Gastrocnemius medialis (tissue), 4 donors: ENCODE measurements around the gene RRAD. TPM values are rescaled to one million over a fixed set of nuclear protein-coding genes. Genes with fewer than 3 reads are reported as not detected.

Experiments
- ATAC-seq, 2 donors: fragments of 150-250 bp; one replicate each; pipeline ENCODE4 v1.9.1; 2016
- DNase-seq, 2 donors: peaks; one replicate each; pipeline ENCODE4 v3.0.0-alpha.2; 2019
- H3K27ac ChIP-seq, 4 donors: fragments of 200-600 bp; sonication (generic); 1 replicate in 1 of 4; 2 replicates in 3 of 4; pipeline ENCODE4 v1.5.1; 2016 to 2018; ENCODE audit warnings: mild to moderate bottlenecking in 2 of 4, moderate library complexity in 1 of 4
- H3K27me3 ChIP-seq, 3 donors: fragments of 200-600 bp; sonication (generic) in 2 of 3; 1 replicate in 1 of 3; 2 replicates in 2 of 3; pipeline versions ENCODE4 v1.5.1 to v1.6.0; 2016 to 2019; ENCODE audit warnings: mild to moderate bottlenecking in 1 of 3, moderate library complexity in 1 of 3
- H3K36me3 ChIP-seq, 2 donors: fragments of 200-600 bp; sonication (generic) in 1 of 2; one replicate each; pipeline ENCODE4 v1.5.1; 2017 to 2018
- H3K4me1 ChIP-seq, 2 donors: fragments of 200-600 bp; sonication (generic) in 1 of 2; one replicate each; pipeline ENCODE4 v1.5.1; 2016 to 2017; ENCODE audit warnings: mild to moderate bottlenecking in 2 of 2
- H3K4me3 ChIP-seq, 4 donors: fragments of 200-600 bp; sonication (generic) in 3 of 4; 1 replicate in 1 of 4; 2 replicates in 3 of 4; pipeline ENCODE4 v1.5.1; 2016 to 2019; ENCODE audit warnings: mild to moderate bottlenecking in 2 of 4
- H3K9me3 ChIP-seq, 3 donors: fragments of 200-600 bp; sonication (generic) in 2 of 3; 1 replicate in 1 of 3; 2 replicates in 2 of 3; pipeline ENCODE4 v1.5.1; 2016 to 2019
- CTCF ChIP-seq, 5 experiments: fragments of 450-650 bp in 3 of 5; fragments of 200-600 bp in 2 of 5; sonication (generic) in 2 of 5; IDR thresholded peaks in 4 of 5; conservative IDR thresholded peaks in 1 of 5; 1 replicate in 4 of 5; 2 replicates in 1 of 5; pipeline ENCODE4 v1.5.1; 2016 to 2019; ENCODE audit warnings: antibody characterized with exemption in 5 of 5, mild to moderate bottlenecking in 3 of 5, moderate library complexity in 3 of 5
- POLR2A ChIP-seq, 2 donors: fragments of 450-650 bp; IDR thresholded peaks; one replicate each; pipeline ENCODE4 v1.6.1; 2017; ENCODE audit warnings: antibody characterized with exemption in 2 of 2, mild to moderate bottlenecking in 2 of 2, moderate library complexity in 2 of 2
- in situ Hi-C, 4 donors: fragments of 200-750 bp; cut with MboI; loops; one replicate each; pipeline versions ENCODE4 v1.15.0 to v1.8.0; 2017; ENCODE audit warnings: low sequenced_read_pairs in 4 of 4
- intact Hi-C: fragments of 100-400 bp; cut with DNase I; formaldehyde crosslinking; loops from one replicate; pipeline ENCODE4 v1.15.1; 2023; ENCODE audit warnings: low total_unique reads
- total RNA-seq, 4 donors: library from RNA; depleted of rRNA; stranded (reverse); fragments of >200 nt; gene quantifications; one replicate each; pipeline versions ENCODE4 v1.1.0 to v1.2.3, GENCODE V29; 2016

Gene RRAD
- total RNA-seq, 4 donors from 2014 or later: 286 to 1,191 (median 655) TPM

DNA sequence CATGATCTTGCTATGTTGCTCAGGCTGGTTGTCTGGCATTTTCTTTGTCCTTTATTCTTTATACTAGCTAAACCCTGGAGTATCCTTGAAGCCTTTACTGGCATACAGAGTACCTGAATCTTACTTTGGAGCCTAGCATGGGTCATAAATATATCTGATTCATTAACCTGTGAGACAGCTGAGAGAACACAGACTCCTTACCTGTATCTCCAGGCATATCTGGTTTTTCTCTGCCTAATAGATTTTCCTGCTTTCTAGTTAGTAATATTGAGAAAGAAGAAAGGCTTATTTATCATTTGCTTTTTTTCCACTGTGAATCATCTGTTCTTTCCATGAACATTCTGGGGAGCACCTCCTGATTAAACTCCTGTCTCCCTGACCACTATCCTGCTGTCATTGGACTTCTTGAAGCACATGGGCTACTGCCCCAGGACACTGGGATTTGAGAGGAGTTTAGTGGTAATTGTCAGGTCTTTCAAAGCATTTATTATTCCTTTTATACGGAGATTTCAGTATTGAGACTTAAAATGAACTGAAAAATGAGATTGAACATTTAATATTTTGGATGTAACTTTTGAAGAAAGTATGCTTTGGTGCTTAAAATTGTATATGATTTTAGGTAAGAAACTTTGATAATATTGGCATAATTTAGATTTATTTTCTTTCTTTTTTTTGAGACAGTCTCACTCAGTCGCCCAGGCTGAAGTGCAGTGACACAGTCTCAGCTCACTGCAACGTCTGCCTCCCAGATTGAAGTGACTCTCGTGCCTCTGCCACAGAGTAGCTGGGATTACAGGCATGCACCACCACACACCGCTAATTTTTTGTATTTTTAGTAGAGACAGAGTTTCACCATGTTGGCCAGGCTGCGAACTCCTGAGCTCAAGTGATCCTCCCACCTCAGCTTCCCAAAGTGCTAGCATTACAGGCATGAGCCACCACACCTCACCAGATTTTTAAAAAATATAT is 36.4 kb downstream of the RRAD start:
- intact Hi-C loops (no loop called here), in situ Hi-C loops (no loop called here)
- ATAC-seq (no peak), DNase-seq (no peak)
- Histone ChIP-seq H3K27me3 (no peaks in the 10 kb centered on the region), H3K9me3 (no peaks in the 10 kb centered on the region), H3K27ac (no peak overlapping the region), H3K36me3 (peaks cover 0 to 15% of the 10 kb centered on the region in 2 donors), H3K4me3 (no peak overlapping the region), H3K4me1 (no peaks in the 10 kb centered on the region)
- TF ChIP-seq CTCF (IDR thresholded peaks at IDR 0.05 in 4 of 5, conservative IDR thresholded peaks at IDR 0.05 in 1 of 5) (no peak), POLR2A (IDR thresholded peaks at IDR 0.05) (no peak)

GRCh38 chr16:66886914-66887313 is 38.4 kb downstream of the RRAD start:
- no peak for DNase-seq
- H3K4me1 ChIP-seq: no peaks in the 10 kb centered on the region
- no peak overlapping the region for H3K27ac ChIP-seq
- intact Hi-C loops: no loop called here
- H3K27me3 ChIP-seq: no peaks in the 10 kb centered on the region
- TF ChIP-seq POLR2A (IDR thresholded peaks at IDR 0.05) (no peak), CTCF (IDR thresholded peaks at IDR 0.05 in 4 of 5, conservative IDR thresholded peaks at IDR 0.05 in 1 of 5) (no peak)
- peaks cover 0 to 15% of the 10 kb centered on the region in 2 donors for H3K36me3 ChIP-seq
- no peaks in the 10 kb centered on the region for H3K9me3 ChIP-seq
- ATAC-seq: no peak
- in situ Hi-C loops: no loop called here
- H3K4me3 ChIP-seq: no peak overlapping the region

GRCh38 chr16:66886321-66886720 is 39.0 kb downstream of the RRAD start:
- Histone ChIP-seq H3K27me3 (no peaks in the 10 kb centered on the region), H3K36me3 (peaks cover 0 to 15% of the 10 kb centered on the region in 2 donors), H3K27ac (no peak overlapping the region), H3K4me3 (no peak overlapping the region), H3K4me1 (peaks cover 0 to 4% of the 10 kb centered on the region in 2 donors), H3K9me3 (no peaks in the 10 kb centered on the region)
- intact Hi-C loops: no loop called here
- no peak for TF ChIP-seq CTCF (IDR thresholded peaks at IDR 0.05 in 4 of 5, conservative IDR thresholded peaks at IDR 0.05 in 1 of 5)
- no peak for TF ChIP-seq POLR2A (IDR thresholded peaks at IDR 0.05)
- DNase-seq (no peak), ATAC-seq (no peak)
- in situ Hi-C loops: no loop called here

GRCh38 chr16:66885491-66885890 is 39.8 kb downstream of the RRAD start:
- intact Hi-C loops (no loop called here), in situ Hi-C loops (no loop called here)
- Histone ChIP-seq H3K4me1 (peaks cover 6 to 9% of the 10 kb centered on the region in 2 donors), H3K4me3 (no peak overlapping the region), H3K27me3 (no peaks in the 10 kb centered on the region), H3K36me3 (peaks cover 0 to 15% of the 10 kb centered on the region in 2 donors), H3K9me3 (no peaks in the 10 kb centered on the region), H3K27ac (no peak overlapping the region)
- no peak for DNase-seq
- TF ChIP-seq CTCF (IDR thresholded peaks at IDR 0.05 in 4 of 5, conservative IDR thresholded peaks at IDR 0.05 in 1 of 5): no peak
- TF ChIP-seq POLR2A (IDR thresholded peaks at IDR 0.05): no peak
- no peak for ATAC-seq
